ENCODE results near the gene INPP5K. TPM values are rescaled to one million over a fixed set of nuclear protein-coding genes. Genes with fewer than 3 reads are reported as not detected.

Gene INPP5K
- total RNA-seq, 1 donor from 2014 or later = 42.4 TPM

DNA sequence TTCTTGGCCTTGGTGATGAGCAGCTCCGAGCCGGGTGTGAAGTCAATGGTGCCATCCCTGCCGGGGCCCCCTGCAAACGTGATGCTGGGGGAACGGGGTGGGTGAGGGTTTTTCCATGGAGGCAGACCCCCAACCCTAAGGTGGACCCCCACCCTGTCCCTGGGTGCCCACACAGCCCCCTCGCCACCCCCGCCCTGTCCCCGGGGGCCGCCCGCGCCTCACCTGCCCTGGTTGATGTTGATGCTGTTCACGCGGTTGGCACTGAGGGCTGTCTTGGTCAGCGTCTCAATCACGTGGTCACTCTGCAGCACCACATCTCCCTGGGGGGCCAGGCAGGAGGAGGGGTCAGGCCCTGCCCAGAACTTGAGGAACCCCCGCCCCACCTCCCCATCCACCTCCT is 49.2 kb downstream of the INPP5K start:
- H3K36me3 Mint-ChIP-seq (ENCODE audit: unreplicated experiment) = peaks cover 11% of the 10 kb centered on the region
- no peak overlapping the region for H3K4me3 Mint-ChIP-seq (ENCODE audit: unreplicated experiment)
- H3K4me1 Mint-ChIP-seq (ENCODE audit: low read depth, unreplicated experiment) = no peaks in the 10 kb centered on the region
- TF ChIP-seq, protein P1, sequence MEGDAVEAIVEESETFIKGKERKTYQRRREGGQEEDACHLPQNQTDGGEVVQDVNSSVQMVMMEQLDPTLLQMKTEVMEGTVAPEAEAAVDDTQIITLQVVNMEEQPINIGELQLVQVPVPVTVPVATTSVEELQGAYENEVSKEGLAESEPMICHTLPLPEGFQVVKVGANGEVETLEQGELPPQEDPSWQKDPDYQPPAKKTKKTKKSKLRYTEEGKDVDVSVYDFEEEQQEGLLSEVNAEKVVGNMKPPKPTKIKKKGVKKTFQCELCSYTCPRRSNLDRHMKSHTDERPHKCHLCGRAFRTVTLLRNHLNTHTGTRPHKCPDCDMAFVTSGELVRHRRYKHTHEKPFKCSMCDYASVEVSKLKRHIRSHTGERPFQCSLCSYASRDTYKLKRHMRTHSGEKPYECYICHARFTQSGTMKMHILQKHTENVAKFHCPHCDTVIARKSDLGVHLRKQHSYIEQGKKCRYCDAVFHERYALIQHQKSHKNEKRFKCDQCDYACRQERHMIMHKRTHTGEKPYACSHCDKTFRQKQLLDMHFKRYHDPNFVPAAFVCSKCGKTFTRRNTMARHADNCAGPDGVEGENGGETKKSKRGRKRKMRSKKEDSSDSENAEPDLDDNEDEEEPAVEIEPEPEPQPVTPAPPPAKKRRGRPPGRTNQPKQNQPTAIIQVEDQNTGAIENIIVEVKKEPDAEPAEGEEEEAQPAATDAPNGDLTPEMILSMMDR (IDR thresholded peaks at IDR 0.05; ENCODE audit: partially characterized antibody, unreplicated experiment) = no peak
- H3K27me3 Mint-ChIP-seq (ENCODE audit: unreplicated experiment) = peaks cover 6% of the 10 kb centered on the region
- H3K27ac Mint-ChIP-seq (ENCODE audit: unreplicated experiment) = no peak overlapping the region
- no peak for DNase-seq
- H3K9me3 Mint-ChIP-seq (ENCODE audit: unreplicated experiment) = peaks cover 5% of the 10 kb centered on the region

DNA sequence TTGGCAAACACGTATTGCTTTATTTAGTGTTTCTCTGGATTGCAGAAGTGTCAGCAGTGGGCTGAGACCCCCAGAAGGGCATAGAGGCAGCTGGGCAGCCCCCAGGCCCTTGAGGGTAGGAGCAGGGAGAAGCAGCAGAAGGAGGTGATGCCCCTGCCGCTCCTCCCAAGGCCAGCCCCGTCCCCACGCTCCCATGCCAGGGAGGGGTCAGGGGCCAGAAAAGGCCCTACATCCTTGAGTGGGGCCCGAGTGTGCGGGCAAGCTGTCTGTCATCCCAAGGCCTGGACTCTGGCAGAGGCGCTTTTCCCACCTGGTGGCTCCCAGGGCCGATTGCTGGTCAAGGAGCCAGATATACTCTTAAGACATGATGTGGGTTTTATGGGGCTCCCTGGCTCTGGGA is 52.2 kb downstream of the INPP5K start:
- TF ChIP-seq, protein P1 (IDR thresholded peaks at IDR 0.05; ENCODE audit: partially characterized antibody, unreplicated experiment) = no peak
- Mint-ChIP-seq H3K9me3 (ENCODE audit: unreplicated experiment) (peaks cover 2% of the 10 kb centered on the region), H3K4me3 (ENCODE audit: unreplicated experiment) (no peak overlapping the region), H3K27ac (ENCODE audit: unreplicated experiment) (no peak overlapping the region), H3K27me3 (ENCODE audit: unreplicated experiment) (peaks cover 11% of the 10 kb centered on the region), H3K4me1 (ENCODE audit: low read depth, unreplicated experiment) (no peaks in the 10 kb centered on the region), H3K36me3 (ENCODE audit: unreplicated experiment) (peaks cover 7% of the 10 kb centered on the region)
- DNase-seq = no peak

DNA sequence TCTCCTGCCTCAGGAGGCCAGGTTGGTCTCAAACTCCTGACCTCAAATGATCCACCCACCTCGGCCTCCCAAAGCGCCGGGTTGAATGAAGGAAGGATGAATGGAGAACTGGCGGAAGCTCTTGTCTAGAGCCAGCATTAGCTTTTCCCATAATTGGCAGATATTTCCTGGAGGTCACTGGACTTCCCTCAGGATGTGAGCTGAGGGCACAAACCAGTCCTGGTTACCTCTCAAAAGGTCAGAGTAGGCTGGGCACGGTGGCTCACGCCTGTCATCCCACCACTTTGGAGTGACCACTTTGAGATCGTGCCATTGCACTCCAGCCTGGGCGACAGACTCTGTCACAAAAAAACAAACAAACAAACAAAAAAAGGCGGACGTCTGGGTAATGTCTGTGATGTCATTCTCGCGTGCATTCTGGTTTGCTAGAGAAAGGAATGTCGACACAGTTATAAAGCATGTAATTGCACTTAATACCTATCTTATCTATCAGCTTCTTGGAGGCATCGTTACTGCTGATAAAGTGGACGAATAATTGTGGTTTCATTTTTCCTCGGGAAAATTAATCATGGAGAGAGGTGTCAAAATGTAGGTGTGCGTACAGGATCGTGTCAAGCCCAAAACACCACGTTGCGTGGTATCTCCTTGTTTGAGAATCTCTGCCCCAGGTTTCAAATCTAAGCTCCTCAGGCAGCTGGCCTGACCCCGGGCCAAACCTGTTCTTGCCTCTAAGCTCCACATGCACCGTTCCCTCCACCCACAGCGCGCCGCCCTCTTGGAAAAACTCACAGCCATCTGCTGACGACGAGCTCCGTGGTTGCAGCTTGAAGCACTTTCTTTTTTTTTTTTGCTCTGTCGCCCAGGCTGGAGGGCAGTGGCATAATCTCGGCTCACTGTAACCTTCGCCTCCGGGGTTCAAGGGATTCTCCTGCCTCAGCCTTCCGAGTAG is 54.0 kb downstream of the INPP5K start:
- H3K4me3 Mint-ChIP-seq (ENCODE audit: unreplicated experiment) = no peak overlapping the region

DNA sequence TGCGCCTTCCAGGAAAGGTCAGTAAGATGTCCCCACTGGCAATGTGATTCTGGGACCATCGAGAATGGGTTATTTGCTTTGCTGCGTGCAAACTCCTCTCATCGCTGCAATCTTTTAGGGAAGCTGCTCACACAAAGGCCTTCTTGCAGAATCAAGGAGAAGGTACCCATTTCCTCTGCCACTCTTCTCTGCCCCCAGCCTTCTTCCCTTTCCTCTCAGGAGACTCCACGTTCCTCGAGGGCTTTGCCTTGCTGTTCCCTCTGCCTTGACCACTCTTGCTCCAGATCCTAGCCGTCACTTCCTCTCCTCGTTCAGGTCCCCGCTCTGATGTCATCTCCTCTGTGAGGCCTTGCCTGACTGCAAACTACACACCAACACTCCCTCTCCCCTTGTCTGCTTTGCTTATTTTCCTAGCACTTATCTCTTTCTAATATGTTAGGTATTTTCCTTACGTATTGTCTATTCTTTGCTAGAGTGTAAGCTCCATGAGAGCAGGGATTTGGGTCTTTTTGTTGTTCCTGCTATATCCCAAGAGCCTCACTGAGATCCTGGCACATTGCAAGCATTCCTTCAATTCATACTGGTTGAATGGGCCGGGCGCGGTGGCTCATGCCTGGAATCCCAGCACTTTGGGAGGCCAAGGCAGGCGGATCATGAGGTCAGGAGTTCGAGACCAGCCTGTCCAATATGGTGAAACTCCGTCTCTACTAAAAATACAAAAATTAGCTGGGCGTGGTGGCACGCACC is 55.0 kb downstream of the INPP5K start:
- H3K36me3 Mint-ChIP-seq (ENCODE audit: unreplicated experiment) = no peaks in the 10 kb centered on the region
- peaks cover 4% of the 10 kb centered on the region for H3K9me3 Mint-ChIP-seq (ENCODE audit: unreplicated experiment)
- no peak for DNase-seq
- no peak overlapping the region for H3K27ac Mint-ChIP-seq (ENCODE audit: unreplicated experiment)
- TF ChIP-seq, protein P1 (IDR thresholded peaks at IDR 0.05; ENCODE audit: partially characterized antibody, unreplicated experiment) = no peak
- H3K4me3 Mint-ChIP-seq (ENCODE audit: unreplicated experiment) = no peak overlapping the region
- H3K4me1 Mint-ChIP-seq (ENCODE audit: low read depth, unreplicated experiment) = no peaks in the 10 kb centered on the region
- H3K27me3 Mint-ChIP-seq (ENCODE audit: unreplicated experiment) = peaks cover 13% of the 10 kb centered on the region

More for the DNA sequence above, 54.0 kb downstream of the INPP5K start:
- no peak for DNase-seq
- H3K27me3 Mint-ChIP-seq (ENCODE audit: unreplicated experiment) = peaks cover 11% of the 10 kb centered on the region
- H3K27ac Mint-ChIP-seq (ENCODE audit: unreplicated experiment) = no peak overlapping the region
- peaks cover 2% of the 10 kb centered on the region for H3K9me3 Mint-ChIP-seq (ENCODE audit: unreplicated experiment)
- TF ChIP-seq, protein P1 (IDR thresholded peaks at IDR 0.05; ENCODE audit: partially characterized antibody, unreplicated experiment) = no peak
- no peaks in the 10 kb centered on the region for H3K36me3 Mint-ChIP-seq (ENCODE audit: unreplicated experiment)
- H3K4me1 Mint-ChIP-seq (ENCODE audit: low read depth, unreplicated experiment) = no peaks in the 10 kb centered on the region

Data from glutamatergic neuron (in vitro differentiated cells).